Activated naive CD4-positive, alpha-beta T cell treated with anti-CD3 and anti-CD28 coated beads, Interleukin-2, amount 10 ng/mL, durations not matched to agents 7 days and 5 days (primary cell): Measurements from ENCODE around the gene DNAH2.
A peak's percentile ranks its signal among the peaks of the same experiment; 100 is the strongest.

ENCODE experiments used
- CTCF ChIA-PET: fragments of 350-600 bp; sonication (Branson Sonifier 250); formaldehyde crosslinking; loops from one replicate; lab custom pipeline; 2021; ENCODE audit warnings: antibody characterized with exemption; lab: Charles Lee
- DNase-seq: peaks from one replicate; pipeline ENCODE4 v3.0.0-alpha.2; 2020
- H3K27ac Mint-ChIP-seq: one replicate; pipeline ENCODE4 v1.8.0; 2021; ENCODE audit warnings: mild to moderate bottlenecking, moderate library complexity, mixed read lengths
- H3K27me3 Mint-ChIP-seq: one replicate; pipeline ENCODE4 v1.8.0; 2021; ENCODE audit warnings: mild to moderate bottlenecking, mixed read lengths
- H3K36me3 Mint-ChIP-seq: one replicate; pipeline ENCODE4 v1.8.0; 2021; ENCODE audit warnings: mixed read lengths
- H3K4me1 Mint-ChIP-seq: one replicate; pipeline ENCODE4 v1.8.0; 2021; ENCODE audit warnings: mixed read lengths
- H3K4me3 Mint-ChIP-seq: one replicate; pipeline ENCODE4 v1.8.0; 2021; ENCODE audit warnings: mild to moderate bottlenecking, moderate library complexity, mixed read lengths
- H3K9me3 Mint-ChIP-seq: one replicate; pipeline ENCODE4 v1.8.0; 2021; ENCODE audit warnings: mixed read lengths

DNAH2 gene

DNA sequence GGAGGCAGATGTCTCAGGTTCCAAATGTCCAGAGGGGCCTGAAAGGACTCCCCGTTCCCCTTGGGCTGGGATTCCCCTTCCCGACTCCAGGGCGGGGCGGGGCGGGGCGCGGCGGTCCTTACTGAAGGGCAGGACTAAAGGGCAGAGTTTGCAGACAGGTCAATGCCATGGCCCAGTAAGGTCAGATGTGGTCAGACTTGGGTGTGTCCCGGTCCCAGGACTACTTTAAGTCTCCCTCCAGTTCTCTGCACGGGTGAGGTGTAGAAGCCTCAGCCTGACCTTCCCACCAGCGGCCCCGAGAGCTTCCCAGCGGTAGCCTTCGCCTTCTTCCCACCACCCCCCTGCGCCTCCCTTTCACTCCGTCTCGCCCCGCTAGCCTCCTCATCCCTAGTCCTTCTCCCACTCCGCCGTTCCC is 117.0 kb downstream of the DNAH2 start:
- Mint-ChIP-seq H3K36me3 (no peaks in the 10 kb centered on the region), H3K9me3 (no peaks in the 10 kb centered on the region), H3K27ac (peak overlapping the region; percentile 97), H3K4me3 (peak overlapping the region; percentile 98), H3K4me1 (peaks cover 45% of the 10 kb centered on the region), H3K27me3 (peaks cover 42% of the 10 kb centered on the region)
- peak; percentile 66 for DNase-seq
- CTCF ChIA-PET: interaction anchor here (1.0 to 3.2 kb wide), 13 partner anchors 9 to 225 kb away, joined by 3 to 38 read pairs (median 4); partner anchors contain the start of genes CNTROB, NAA38 and TRAPPC1

DNA sequence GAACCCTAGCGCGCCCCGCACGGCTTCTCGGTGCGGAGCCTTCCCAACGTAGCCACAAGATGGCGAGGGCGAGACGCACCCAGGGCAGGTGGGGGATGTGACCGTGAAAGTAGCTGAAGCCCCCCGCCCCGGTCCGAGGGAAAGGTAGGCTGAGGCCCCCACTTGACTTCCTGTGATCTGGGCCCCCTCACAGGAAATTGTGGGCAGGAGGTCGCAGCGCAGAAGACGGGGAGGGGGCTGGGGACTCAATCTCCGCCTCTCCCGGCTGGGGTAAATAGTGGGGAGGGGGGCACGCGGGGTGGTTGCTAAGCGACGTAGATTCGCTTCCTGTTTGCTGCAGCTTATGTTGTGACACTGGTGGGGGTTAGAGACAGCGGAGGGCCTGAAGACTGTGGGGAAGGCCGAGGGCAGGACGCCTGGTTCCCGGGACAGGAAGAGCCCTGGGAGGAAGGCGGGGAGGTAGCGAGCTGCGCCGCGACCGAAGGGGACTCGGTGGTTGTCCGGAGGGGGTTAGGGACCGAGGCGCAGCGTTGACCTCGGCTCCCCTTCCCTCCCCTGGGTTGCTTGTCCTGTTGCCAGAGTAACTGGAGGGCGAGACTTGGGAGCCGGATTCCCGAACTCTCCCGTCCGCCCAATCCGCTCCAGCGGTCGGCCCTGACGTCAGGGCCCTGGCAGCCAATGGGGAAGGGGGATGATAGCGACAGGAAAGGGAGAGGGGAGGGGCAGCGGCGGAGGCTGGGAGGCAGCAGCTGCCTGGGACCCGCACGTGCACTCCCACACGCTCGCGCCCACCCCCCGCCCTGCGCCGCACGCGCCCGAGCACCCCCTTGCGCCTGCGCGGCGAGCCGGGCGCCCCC is 117.6 kb downstream of the DNAH2 start:
- Mint-ChIP-seq H3K36me3 (peaks cover 3% of the 10 kb centered on the region), H3K4me1 (peaks cover 51% of the 10 kb centered on the region), H3K4me3 (peak overlapping the region; percentile 98), H3K27me3 (peaks cover 41% of the 10 kb centered on the region), H3K27ac (peak overlapping the region; percentile 97), H3K9me3 (no peaks in the 10 kb centered on the region)
- CTCF ChIA-PET: interaction anchor here (1.0 to 3.2 kb wide), 13 partner anchors 10 to 223 kb away, joined by 3 to 38 read pairs (median 4); partner anchors contain the start of genes CNTROB, NAA38 and TRAPPC1
- DNase-seq: peak; percentile 94

DNA sequence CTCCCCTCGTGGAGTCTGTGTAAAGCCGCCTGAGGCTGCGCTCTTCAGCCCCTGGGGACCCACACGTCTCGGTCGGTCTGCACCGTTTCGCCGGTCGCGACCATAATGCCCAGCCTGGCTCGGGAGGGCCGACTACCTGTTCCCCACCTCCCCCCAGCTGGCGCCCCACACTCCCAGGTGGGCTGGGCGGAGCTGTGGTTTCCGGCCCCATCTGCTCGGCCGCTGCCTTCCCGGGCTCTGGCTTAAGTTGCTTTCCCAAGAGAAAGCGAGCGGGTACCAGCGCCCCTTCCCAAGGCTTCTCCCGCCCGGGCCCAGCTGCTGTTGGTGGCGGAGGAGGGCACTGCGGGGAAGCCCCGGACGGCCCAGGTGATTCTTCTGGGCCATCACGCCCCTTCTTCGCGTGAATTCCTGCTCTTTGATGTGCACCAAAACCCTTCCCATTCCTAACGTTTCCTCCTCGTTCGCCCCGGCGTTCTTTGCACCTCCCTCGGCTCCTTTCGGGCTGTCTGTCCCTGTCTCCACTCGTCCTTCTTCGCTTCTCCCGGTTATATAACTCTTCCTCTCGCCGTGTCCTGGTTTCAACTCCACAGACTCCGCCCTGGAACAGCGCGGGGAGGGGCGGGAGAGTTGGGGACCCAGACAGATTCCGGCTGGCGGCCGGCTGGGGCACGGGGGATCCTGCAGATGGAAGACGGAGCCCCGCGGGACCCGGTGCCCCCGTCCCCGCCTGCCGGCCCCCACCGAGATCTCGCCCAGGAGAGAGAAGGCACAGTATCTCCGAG is 118.5 kb downstream of the DNAH2 start:
- DNase-seq: peak; percentile 59
- peaks cover 59% of the 10 kb centered on the region for H3K4me1 Mint-ChIP-seq
- peaks cover 33% of the 10 kb centered on the region for H3K27me3 Mint-ChIP-seq
- CTCF ChIA-PET: interaction anchor here (1.0 to 3.2 kb wide), 10 partner anchors 10 to 154 kb away, joined by 3 to 38 read pairs (median 4); partner anchors contain the start of genes CNTROB, NAA38 and TRAPPC1
- peaks cover 8% of the 10 kb centered on the region for H3K36me3 Mint-ChIP-seq
- H3K4me3 Mint-ChIP-seq: peak overlapping the region; percentile 98
- no peaks in the 10 kb centered on the region for H3K9me3 Mint-ChIP-seq
- H3K27ac Mint-ChIP-seq: peak overlapping the region; percentile 90

DNA sequence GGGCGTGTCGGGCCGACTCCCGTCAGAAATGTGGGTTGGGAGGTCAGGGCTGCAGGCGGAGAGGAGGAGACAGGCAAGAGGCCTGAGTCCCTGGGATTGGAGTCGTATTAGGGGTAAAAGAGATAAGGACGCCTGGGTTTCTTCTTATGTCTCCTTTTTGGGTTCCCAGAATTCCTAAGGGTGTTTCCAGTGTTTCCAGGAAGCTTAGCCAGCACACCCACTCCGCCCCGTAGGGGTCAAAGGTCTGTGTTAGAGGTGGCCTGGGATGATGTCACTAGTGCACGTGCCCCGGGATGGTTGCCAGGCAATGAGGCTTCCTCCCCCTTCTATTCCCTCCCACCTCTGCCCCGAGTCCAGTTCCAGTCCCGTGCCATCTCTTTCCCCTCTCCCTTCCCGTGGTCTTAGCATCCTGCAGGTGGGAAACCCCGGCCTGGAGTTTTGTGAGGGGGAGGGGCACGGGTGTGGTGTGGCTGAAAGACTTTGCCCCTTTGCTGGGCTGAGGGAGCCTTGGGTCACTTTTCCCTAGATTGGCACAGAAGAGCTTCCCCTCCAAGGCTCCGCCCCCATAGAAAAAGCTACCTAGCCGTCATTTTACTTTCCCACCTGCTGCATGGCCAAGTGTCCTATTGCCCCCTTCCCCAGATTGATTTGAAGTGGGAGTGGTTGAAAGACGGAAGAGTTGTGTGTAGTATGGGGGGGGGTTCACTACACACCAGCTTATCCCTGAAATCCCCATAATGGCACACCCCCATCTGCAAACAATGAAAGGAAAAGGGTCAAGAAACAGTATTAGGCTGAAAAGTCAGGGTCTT is 119.3 kb downstream of the DNAH2 start:
- H3K9me3 Mint-ChIP-seq: no peaks in the 10 kb centered on the region
- peak overlapping the region; percentile 98 for H3K4me3 Mint-ChIP-seq
- H3K27me3 Mint-ChIP-seq: peaks cover 25% of the 10 kb centered on the region
- peak overlapping the region; percentile 90 for H3K27ac Mint-ChIP-seq
- H3K4me1 Mint-ChIP-seq: peaks cover 65% of the 10 kb centered on the region
- CTCF ChIA-PET: interaction anchor here (1.3 to 3.0 kb wide), 3 partner anchors 14 to 204 kb away, joined by 3 to 15 read pairs (median 3); no protein-coding TSS in a partner anchor
- peak; percentile 73 for DNase-seq
- H3K36me3 Mint-ChIP-seq: peaks cover 8% of the 10 kb centered on the region

DNA sequence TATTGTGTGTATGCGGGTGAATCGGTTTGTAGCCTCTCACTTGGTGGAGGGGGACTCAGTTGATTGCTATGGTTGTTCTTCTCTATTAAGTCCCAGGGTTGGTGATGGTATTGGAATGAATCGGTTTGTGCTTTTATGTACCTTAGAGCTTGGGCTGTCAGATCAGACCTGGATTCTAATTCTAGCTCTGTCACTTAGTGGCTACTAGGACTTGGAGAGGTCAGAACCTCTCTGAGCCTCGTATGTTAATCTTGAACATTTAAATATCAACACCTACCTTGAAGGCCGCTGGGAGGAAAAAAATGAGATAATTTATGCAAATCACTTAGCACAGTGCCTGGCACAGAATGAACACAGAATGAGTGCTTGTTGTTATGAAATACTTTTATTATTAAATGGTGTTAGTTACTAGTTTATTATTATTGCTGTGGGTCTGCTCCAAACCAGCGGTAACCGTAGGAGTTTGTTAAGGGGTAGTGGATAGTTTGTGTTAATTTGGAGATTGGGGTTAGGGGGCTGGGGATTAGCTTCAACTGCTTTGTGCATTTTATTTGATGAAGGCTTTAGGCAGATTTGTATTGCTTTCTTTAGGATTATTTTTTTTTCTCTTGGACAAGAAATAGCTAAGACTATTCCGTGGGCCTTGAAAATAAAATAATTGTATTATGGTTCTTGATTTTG is 120.0 kb downstream of the DNAH2 start:
- H3K27me3 Mint-ChIP-seq: peaks cover 18% of the 10 kb centered on the region
- H3K9me3 Mint-ChIP-seq: no peaks in the 10 kb centered on the region
- H3K36me3 Mint-ChIP-seq: peaks cover 8% of the 10 kb centered on the region
- H3K27ac Mint-ChIP-seq: peak overlapping the region; percentile 90
- peak overlapping the region; percentile 98 for H3K4me3 Mint-ChIP-seq
- CTCF ChIA-PET: interaction anchor here (1.3 to 3.0 kb wide), 3 partner anchors 13 to 204 kb away, joined by 3 to 15 read pairs (median 3); no protein-coding TSS in a partner anchor
- peaks cover 71% of the 10 kb centered on the region for H3K4me1 Mint-ChIP-seq
- DNase-seq: no peak

DNA sequence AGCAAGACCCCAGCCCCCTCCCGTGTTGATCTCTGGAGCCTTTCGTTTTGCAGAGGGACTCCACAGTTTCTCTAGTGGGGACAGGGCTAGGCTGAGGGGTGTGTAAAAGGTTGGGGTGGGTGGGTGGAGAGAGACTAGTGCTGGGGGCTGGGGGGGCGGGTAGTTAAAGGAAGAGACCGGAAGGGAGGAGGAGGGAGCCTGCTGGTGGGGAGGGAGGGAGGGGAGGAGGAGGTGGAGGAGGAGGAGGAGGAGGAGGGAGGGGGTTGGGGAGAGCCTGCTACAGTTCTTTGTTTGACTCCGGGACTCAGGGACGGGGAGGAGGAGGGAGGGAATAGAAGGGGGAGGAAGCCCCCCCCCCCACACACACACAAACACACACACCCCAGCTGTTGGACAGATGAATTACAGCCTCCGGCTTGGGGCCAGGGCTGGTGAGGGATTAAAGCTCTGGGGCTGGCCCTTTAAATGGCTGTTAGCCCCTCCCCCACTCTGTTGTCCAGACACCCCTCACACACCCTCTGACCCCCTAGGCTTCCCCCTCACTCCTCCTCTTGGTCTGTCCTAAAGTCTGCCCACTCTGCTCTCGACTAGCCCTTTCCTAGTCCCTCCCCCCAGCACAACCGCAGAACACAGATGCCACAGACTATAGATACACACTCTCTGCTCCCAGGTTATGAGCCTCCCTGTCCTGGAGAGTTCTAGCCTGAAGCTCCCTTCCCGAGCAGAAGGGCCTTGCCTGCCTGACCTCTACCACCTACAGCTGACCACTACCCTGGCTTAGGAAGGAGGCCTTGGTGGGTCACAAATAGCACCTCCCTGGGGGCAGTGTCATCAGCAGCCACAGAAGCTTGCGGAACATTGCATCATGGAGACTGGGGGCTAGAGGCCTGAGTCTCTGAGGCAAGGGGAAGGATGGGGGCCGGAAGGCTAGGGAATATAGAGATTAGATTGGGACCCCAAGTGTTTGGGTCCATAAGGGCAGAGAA is 120.8 kb downstream of the DNAH2 start:
- H3K4me1 Mint-ChIP-seq: peaks cover 67% of the 10 kb centered on the region
- H3K27ac Mint-ChIP-seq: peak overlapping the region; percentile 67
- peaks cover 8% of the 10 kb centered on the region for H3K36me3 Mint-ChIP-seq
- H3K9me3 Mint-ChIP-seq: no peaks in the 10 kb centered on the region
- CTCF ChIA-PET: interaction anchor here (0.6 to 3.0 kb wide), 5 partner anchors 12 to 203 kb away, joined by 3 to 15 read pairs (median 4); partner anchors contain the start of gene NAA38
- peaks cover 11% of the 10 kb centered on the region for H3K27me3 Mint-ChIP-seq
- peak; percentile 52 for DNase-seq
- H3K4me3 Mint-ChIP-seq: peak overlapping the region; percentile 98

DNA sequence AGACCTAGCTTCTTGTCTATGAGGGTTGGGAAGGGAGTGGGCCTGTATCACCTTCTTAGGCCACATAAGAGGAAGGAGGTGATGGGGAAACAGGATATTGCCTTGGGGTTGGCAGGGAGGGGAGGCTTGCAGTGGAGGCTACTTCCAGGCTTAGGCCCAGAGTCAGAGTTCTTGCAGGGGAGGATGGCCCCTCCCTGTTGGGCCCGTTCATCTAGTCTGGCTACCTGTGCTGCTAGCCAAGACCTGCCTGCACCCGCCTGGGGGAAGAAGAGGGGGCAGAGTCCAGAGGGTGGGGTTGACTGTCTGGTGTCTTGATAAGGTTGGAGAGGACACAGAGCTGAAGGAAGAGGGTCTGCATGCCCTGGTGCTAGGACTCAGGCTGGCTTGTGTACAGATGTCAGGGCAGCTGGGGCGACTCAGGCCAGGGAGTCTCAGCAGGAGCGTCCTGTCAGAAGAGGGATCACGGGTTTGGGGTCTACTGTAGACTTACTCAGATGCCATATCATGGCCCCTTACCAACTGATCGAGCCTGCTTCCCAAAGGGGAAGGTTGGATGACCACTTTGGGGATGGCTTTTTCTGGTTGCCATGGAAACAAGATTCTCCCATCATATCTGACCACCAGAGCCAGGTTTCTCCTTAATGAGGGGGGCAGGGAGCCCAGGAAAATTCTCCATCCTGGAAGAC is 121.8 kb downstream of the DNAH2 start:
- Mint-ChIP-seq H3K4me1 (peaks cover 64% of the 10 kb centered on the region), H3K36me3 (peaks cover 8% of the 10 kb centered on the region)
- DNase-seq: peak; percentile 33

DNA sequence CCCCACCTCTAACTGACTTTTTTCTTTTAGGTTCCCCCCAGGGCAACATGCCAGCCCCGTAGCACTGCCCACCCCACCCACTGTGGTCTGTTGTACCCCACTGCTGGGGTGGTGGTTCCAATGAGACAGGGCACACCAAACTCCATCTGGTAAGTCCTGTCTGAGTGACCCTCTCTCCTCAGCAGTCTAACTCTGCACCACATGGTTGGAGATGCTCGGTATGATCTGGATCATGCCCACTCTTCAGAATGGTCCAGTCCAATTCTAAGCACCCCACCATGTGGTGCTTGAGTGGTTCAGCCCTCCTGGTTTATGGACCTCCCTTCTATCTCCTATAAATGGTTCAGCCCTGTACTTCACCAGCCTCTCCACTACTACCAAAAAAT is 122.3 kb downstream of the DNAH2 start:
- Mint-ChIP-seq H3K9me3 (no peaks in the 10 kb centered on the region), H3K27me3 (peaks cover 6% of the 10 kb centered on the region), H3K27ac (no peak overlapping the region), H3K4me3 (no peak overlapping the region), H3K4me1 (peaks cover 65% of the 10 kb centered on the region), H3K36me3 (peaks cover 8% of the 10 kb centered on the region)
- CTCF ChIA-PET: interaction anchor here (1.4 to 3.0 kb wide), 3 partner anchors 11 to 150 kb away, joined by 4 to 15 read pairs (median 4); no protein-coding TSS in a partner anchor
- no peak for DNase-seq

More for the DNA sequence above, 121.8 kb downstream of the DNAH2 start:
- peak overlapping the region; percentile 56 for H3K4me3 Mint-ChIP-seq
- CTCF ChIA-PET: interaction anchor here (0.6 to 3.0 kb wide), 4 partner anchors 11 to 151 kb away, joined by 3 to 15 read pairs (median 4); partner anchors contain the start of gene NAA38
- H3K27me3 Mint-ChIP-seq: peaks cover 6% of the 10 kb centered on the region
- no peaks in the 10 kb centered on the region for H3K9me3 Mint-ChIP-seq
- peak overlapping the region; percentile 67 for H3K27ac Mint-ChIP-seq

DNA sequence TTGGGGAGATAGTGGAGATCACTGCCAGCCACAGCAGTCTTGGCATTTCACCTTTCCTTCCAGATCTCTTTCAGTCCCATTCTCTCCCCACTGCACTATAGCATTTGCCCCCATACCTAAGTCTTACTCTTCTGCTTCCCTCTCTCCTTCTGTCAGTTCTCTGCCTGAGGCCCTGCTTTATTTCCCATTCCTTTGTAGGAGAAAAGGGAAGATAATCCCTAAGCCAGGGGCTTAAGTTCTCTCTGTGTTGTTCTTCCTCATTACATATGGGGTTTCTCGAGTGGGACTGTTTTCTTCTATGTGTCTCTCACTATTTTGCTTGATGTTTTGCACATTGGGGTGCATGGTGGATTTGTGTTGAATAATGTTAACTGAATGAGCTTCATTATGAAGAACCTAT is 122.9 kb downstream of the DNAH2 start:
- no peak for DNase-seq
- H3K27ac Mint-ChIP-seq: peak overlapping the region; percentile 0
- peak overlapping the region; percentile 79 for H3K4me3 Mint-ChIP-seq
- no peaks in the 10 kb centered on the region for H3K9me3 Mint-ChIP-seq
- CTCF ChIA-PET: interaction anchor here (1.2 to 2.0 kb wide), 3 partner anchors 8 to 149 kb away, joined by 3 to 4 read pairs (median 4); no protein-coding TSS in a partner anchor
- peaks cover 6% of the 10 kb centered on the region for H3K27me3 Mint-ChIP-seq
- peaks cover 8% of the 10 kb centered on the region for H3K36me3 Mint-ChIP-seq
- peaks cover 68% of the 10 kb centered on the region for H3K4me1 Mint-ChIP-seq

DNA sequence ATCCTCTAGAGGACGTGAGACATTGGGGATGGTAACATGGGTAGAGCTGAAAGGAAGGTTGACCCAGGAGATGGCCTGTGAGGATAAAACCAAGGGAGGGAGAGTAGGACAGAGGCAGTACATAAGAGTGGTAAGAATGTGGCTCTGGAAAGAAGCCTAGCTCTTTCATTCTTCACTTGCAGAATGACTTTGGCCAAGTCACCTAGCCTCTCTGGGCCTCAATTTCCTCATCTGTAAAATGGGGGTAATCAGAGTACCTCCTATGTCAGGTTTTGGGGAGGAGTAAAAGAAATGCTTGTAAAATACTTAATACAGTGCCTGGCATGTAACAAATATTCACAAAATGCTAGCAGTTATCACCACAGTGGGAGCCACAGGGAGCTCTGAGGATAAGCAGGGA is 123.3 kb downstream of the DNAH2 start:
- CTCF ChIA-PET: interaction anchor here (0.9 to 1.4 kb wide), 3 partner anchors 9 to 10 kb away, joined by 3 to 4 read pairs (median 3); no protein-coding TSS in a partner anchor
- Mint-ChIP-seq H3K9me3 (no peaks in the 10 kb centered on the region), H3K4me1 (peaks cover 70% of the 10 kb centered on the region), H3K27ac (peak overlapping the region; percentile 83), H3K4me3 (peak overlapping the region; percentile 79), H3K36me3 (peaks cover 8% of the 10 kb centered on the region), H3K27me3 (peaks cover 6% of the 10 kb centered on the region)
- DNase-seq: no peak

DNA sequence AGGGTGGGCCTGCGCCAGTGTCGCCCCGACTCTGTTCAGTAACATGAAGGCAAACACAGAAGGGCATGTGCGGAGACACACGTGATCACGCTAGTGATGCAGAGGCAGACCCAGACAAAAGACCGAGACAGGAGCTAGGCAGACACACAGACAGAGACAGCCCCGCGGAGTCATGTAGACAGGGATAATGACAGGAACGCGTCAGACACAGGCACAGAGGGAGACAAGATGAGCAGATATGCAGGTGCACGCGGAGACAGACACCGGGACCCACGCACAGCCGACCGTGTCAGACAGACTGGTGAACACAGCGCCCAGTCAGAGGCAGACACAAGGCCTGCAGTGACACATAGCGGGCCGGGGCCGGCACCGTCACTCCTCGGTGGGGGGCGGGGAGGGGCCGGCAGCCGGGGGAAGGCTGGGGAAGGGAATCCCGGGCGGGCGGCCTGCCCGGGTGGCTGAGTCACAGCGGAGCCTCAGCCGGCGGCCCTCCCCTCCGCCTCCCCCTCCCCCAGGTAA is 123.9 kb downstream of the DNAH2 start:
- CTCF ChIA-PET: interaction anchor here (0.9 to 1.4 kb wide), 4 partner anchors 8 to 20 kb away, joined by 3 to 4 read pairs (median 4); no protein-coding TSS in a partner anchor
- peaks cover 6% of the 10 kb centered on the region for H3K27me3 Mint-ChIP-seq
- DNase-seq: peak; percentile 81
- peak overlapping the region; percentile 79 for H3K4me3 Mint-ChIP-seq
- peaks cover 66% of the 10 kb centered on the region for H3K4me1 Mint-ChIP-seq
- peak overlapping the region; percentile 97 for H3K27ac Mint-ChIP-seq
- peaks cover 8% of the 10 kb centered on the region for H3K36me3 Mint-ChIP-seq
- no peaks in the 10 kb centered on the region for H3K9me3 Mint-ChIP-seq
